Gastroesophageal sphincter (tissue), 3 donors: ENCODE data around the gene NRG2.

Experiments used
- CTCF ChIP-seq, 4 experiments: fragments of 200-600 bp in 2 of 4; fragments of 450-650 bp in 2 of 4; sonication (generic) in 1 of 4; IDR thresholded peaks; one replicate each; pipeline ENCODE4 v1.5.1; 2017 to 2019; ENCODE audit warnings: antibody characterized with exemption in 4 of 4, mild to moderate bottlenecking in 2 of 4, moderate library complexity in 2 of 4
- EP300 ChIP-seq: sonication (generic); formaldehyde crosslinking; IDR thresholded peaks from one replicate; pipeline ENCODE4 v1.6.1; 2017; ENCODE audit warnings: antibody characterized with exemption, mild to moderate bottlenecking
- POLR2A ChIP-seq, 2 donors: fragments of 450-650 bp; IDR thresholded peaks; one replicate each; pipeline ENCODE4 v1.6.1; 2017; ENCODE audit warnings: antibody characterized with exemption in 2 of 2, mild to moderate bottlenecking in 2 of 2, moderate library complexity in 1 of 2
- POLR2AphosphoS5 ChIP-seq: sonication (generic); formaldehyde crosslinking; IDR thresholded peaks from one replicate; pipeline ENCODE4 v1.6.1; 2017; ENCODE audit warnings: antibody characterized with exemption

- TF ChIP-seq CTCF (IDR thresholded peaks at IDR 0.05): no peak
- no peak for TF ChIP-seq POLR2AphosphoS5
- no peak for TF ChIP-seq EP300
- no peak for TF ChIP-seq POLR2A (IDR thresholded peaks at IDR 0.05)
These were observed 78.0 kb downstream of the NRG2 start for GRCh38 chr5:139964994-139965565.
